Karpas-422 (cell line): Measurements from ENCODE around the gene NRIP3. TPM values are rescaled to one million over a fixed set of nuclear protein-coding genes. Genes with fewer than 3 reads are reported as not detected.

ENCODE experiments used
- DNase-seq: peaks from one replicate; pipeline ENCODE4 v3.0.0-alpha.2; 2015
- H2AFZ ChIP-seq: fragments of 200-600 bp; sonication (generic); 2 replicates; pipeline ENCODE4 v1.6.1; 2014; ENCODE audit warnings: antibody characterized with exemption, low read length, mixed read lengths
- H3K27ac ChIP-seq: fragments of 200-600 bp; sonication (generic); 2 replicates; pipeline ENCODE4 v1.5.1; 2014; ENCODE audit warnings: mild to moderate bottlenecking, low read length, moderate library complexity
- H3K27me3 ChIP-seq: fragments of 200-600 bp; sonication (generic); 2 replicates; pipeline ENCODE4 v1.6.1; 2014; ENCODE audit warnings: low read length, mixed read lengths
- H3K36me3 ChIP-seq: fragments of 200-600 bp; sonication (generic); 2 replicates; pipeline ENCODE4 v1.6.1; 2014; ENCODE audit warnings: low read length, mixed read lengths; ENCODE audit not compliant: insufficient read depth
- H3K4me1 ChIP-seq: fragments of 200-600 bp; sonication (generic); 2 replicates; pipeline ENCODE4 v1.6.1; 2014; ENCODE audit warnings: mild to moderate bottlenecking, low read length, mixed read lengths
- H3K4me2 ChIP-seq: fragments of 200-600 bp; sonication (generic); 2 replicates; pipeline ENCODE4 v1.6.1; 2014; ENCODE audit warnings: low read length, low read depth, mild to moderate bottlenecking; ENCODE audit not compliant: poor library complexity, severe bottlenecking
- H3K4me3 ChIP-seq: fragments of 200-600 bp; sonication (generic); 2 replicates; pipeline ENCODE4 v1.5.1; 2014; ENCODE audit warnings: mild to moderate bottlenecking, antibody characterized with exemption, low read length, mixed read lengths
- H3K79me2 ChIP-seq: fragments of 200-600 bp; sonication (generic); 2 replicates; pipeline ENCODE4 v1.6.1; 2014; ENCODE audit warnings: mild to moderate bottlenecking, low read length, mixed read lengths
- H3K9ac ChIP-seq: fragments of 200-600 bp; sonication (generic); 2 replicates; pipeline ENCODE4 v1.6.0; 2014; ENCODE audit warnings: low read length
- H3K9me2 ChIP-seq: fragments of 200-600 bp; sonication (generic), shearing (Covaris generic); replicated peaks from 2 replicates; pipeline ENCODE4 v1.6.0; 2014; ENCODE audit warnings: mild to moderate bottlenecking, low read length, moderate library complexity; ENCODE audit not compliant: insufficient read depth
- H3K9me3 ChIP-seq: fragments of 300-700, 200-600 bp; sonication (generic); 2 replicates; pipeline ENCODE4 v1.6.1; 2014; ENCODE audit warnings: low read length, mixed read lengths
- H4K20me1 ChIP-seq: fragments of 200-600 bp; sonication (generic); 2 replicates; pipeline ENCODE4 v1.6.1; 2014; ENCODE audit warnings: mild to moderate bottlenecking, antibody characterized with exemption, low read length, low read depth; ENCODE audit not compliant: insufficient read depth
- small RNA-seq: library from RNA; depleted of rRNA; stranded (forward); fragments of <200 nt; gene quantifications from one replicate; pipeline ENCODE3, GENCODE V24; 2014
- total RNA-seq: library from RNA; depleted of rRNA; stranded (reverse); fragments of >200 nt; shearing (Covaris generic); gene quantifications from 2 replicates; pipeline ENCODE4 v1.2.3, GENCODE V29; 2014; ENCODE audit warnings: low replicate concordance; rRNA removed

NRIP3 gene
- total RNA-seq, 1 experiment from 2014 or later: not detected

- H3K9me3 ChIP-seq: no peaks in the 10 kb centered on the region
- H3K79me2 ChIP-seq: no peaks in the 10 kb centered on the region
- H3K27me3 ChIP-seq: no peaks in the 10 kb centered on the region
- H3K9ac ChIP-seq: no peak within 1 kb of the TSS
- H3K36me3 ChIP-seq: no peaks in the 10 kb centered on the region
- H2AFZ ChIP-seq: no peak within 1 kb of the TSS
- H3K4me2 ChIP-seq: no peak within 1 kb of the TSS
- no peak within 1 kb of the TSS for H3K27ac ChIP-seq
- H3K4me1 ChIP-seq: no peaks in the 10 kb centered on the region
- no peak within 1 kb of the TSS for H3K4me3 ChIP-seq
- H3K9me2 ChIP-seq: no peaks in the 10 kb centered on the region
- DNase-seq: no peak
- H4K20me1 ChIP-seq: no peaks in the 10 kb centered on the region
Measured at GRCh38 chr11:8932564-8933180, 71.1 kb downstream of the NRIP3 start, which contains the start of gene C11orf16. C11orf16 (minus strand) TSS chr11:8932947; CDS start chr11:8932308, 639 bp downstream.

Small RNAs within 50 kb of the gene (small RNA-seq; reads per million reads assigned to genes)
- gene RF00019: not detected

Other genes with a start within 250 kb of the NRIP3 start
- gene AKIP1, start 92.8 kb downstream of the NRIP3 start, total RNA-seq: 15.1 and 16.1 TPM in 2 replicates
- not detected in 2 replicates for gene C11orf16, start 71.1 kb downstream of the NRIP3 start, total RNA-seq
- not detected in 2 replicates for gene ASCL3, start 61.0 kb downstream of the NRIP3 start, total RNA-seq
- gene TMEM9B, start 39.6 kb downstream of the NRIP3 start, total RNA-seq: 32.9 and 40.0 TPM in 2 replicates
- 6.8 TPM in 1 of 2 replicates, not detected in the other for gene SCUBE2, start 87.6 kb upstream of the NRIP3 start, total RNA-seq